GM20000 (cell line): Measurements from ENCODE around the gene DIP2C.
"Not testable (repeated sequence)": the region's sequence is repeated elsewhere in the genome, so short reads cannot be mapped to it uniquely, and the experiment has no call there.

Experiments used
- DNase-seq: peaks from one replicate; pipeline ENCODE4 v3.0.0; 2012; ENCODE audit warnings: low spot score
- TF ChIP-seq, protein P1 (sequence below): IDR thresholded peaks from 2 replicates; pipeline ENCODE4 v1.5.1; 2012; ENCODE audit warnings: mild to moderate bottlenecking, control low read depth; ENCODE audit errors: extremely low read depth, missing control alignments

Gene DIP2C

DNA sequence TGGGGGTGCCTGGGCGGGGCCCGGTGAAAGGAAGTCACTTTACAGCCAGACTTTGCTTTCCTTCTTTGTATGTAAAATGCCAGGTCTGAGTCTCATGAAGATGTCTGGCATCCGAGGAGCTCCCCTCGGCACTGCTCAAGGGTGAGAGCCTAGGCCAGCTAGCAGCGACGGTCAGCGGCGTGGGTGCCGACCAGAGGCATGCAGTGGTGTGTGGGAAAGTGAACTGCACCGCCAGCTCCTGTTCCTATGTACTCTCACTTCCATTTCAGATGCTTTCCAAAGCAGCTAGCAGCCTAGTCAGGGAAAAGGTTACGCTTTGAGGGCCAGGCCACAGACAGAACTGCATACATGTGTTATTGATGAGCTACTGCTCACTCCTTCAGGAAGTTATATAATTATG lies 381.4 kb downstream of the DIP2C start:
- no peak for DNase-seq
- TF ChIP-seq, protein P1, sequence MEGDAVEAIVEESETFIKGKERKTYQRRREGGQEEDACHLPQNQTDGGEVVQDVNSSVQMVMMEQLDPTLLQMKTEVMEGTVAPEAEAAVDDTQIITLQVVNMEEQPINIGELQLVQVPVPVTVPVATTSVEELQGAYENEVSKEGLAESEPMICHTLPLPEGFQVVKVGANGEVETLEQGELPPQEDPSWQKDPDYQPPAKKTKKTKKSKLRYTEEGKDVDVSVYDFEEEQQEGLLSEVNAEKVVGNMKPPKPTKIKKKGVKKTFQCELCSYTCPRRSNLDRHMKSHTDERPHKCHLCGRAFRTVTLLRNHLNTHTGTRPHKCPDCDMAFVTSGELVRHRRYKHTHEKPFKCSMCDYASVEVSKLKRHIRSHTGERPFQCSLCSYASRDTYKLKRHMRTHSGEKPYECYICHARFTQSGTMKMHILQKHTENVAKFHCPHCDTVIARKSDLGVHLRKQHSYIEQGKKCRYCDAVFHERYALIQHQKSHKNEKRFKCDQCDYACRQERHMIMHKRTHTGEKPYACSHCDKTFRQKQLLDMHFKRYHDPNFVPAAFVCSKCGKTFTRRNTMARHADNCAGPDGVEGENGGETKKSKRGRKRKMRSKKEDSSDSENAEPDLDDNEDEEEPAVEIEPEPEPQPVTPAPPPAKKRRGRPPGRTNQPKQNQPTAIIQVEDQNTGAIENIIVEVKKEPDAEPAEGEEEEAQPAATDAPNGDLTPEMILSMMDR, result no peak

DNA sequence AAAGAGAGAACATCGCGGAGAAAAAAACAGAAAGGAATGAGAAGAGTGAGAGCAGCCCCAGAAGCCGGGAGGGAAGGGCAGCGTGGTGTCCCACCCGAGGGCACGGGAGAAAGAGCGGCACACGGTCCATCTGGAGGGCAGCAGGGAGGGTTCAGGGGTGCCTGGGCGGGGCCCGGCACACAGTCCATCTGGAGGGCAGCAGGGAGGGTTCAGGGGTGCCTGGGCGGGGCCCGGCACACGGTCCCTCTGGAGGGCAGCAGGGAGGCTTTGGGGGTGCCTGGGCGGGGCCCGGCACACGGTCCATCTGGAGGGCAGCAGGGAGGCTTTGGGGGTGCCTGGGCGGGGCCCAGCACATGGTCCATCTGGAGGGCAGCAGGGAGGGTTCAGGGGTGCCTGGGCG lies 381.8 kb downstream of the DIP2C start:
- TF ChIP-seq, protein P1, result no peak

DNA sequence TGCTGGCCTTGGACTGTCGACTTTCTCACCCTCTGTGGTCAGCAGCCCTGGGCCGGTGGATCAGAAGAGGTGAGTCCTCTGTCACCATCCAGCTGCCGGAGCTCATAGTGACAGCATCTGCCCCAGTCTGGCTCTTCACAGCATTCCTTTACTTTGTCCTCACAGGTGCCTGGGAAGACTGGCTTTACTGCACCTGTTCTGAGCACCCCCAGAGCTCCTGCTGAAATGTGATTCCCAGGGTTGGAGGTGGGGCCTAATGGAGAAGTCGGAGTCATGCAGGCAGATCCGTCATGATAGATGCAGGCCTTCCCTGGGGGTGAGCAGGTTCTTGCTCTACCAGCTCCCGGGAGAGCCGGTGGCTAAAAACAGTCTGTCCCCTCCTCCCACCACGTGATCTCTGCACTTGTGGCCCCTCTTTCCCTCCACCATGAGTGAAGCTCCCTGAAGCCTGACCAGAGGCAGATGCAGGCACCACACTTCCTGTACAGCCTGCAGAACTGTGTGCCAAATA lies 382.7 kb downstream of the DIP2C start:
- TF ChIP-seq, protein P1, result no peak
- DNase-seq, result no peak

More for the DNA sequence above, 381.8 kb downstream of the DIP2C start:
- no peak for DNase-seq

DNA sequence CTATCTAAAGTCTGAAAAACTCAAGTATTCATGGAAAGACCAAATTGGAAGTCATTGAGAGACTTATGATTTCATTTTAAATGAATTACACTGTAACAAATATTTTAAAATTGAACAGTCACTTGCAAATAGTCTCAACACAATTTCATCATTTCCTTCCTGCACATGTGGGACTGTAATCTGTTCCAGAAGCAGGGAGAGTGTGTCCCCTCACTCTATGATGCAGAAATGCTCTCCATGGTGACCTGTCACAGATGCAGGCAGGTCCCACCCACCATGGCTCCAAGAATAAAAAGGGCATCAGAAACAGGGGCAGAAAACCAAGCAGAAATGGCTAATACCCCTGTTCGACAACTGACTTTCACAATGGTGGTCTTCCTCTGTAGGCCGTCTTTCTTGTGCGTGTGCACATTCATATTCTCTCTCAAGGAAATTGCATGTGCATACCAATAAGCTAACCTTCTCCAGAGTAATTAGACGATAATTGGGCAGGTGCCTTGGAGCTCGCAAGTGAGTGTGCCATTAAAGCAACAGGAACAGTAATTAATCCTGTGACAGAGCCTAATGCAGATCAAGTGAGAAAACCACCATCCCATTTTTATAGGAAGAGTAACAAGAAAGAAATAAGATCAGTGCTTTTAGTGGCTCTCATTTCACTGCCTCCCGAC lies 383.3 kb downstream of the DIP2C start:
- no peak for DNase-seq
- TF ChIP-seq, protein P1, result no peak

DNA sequence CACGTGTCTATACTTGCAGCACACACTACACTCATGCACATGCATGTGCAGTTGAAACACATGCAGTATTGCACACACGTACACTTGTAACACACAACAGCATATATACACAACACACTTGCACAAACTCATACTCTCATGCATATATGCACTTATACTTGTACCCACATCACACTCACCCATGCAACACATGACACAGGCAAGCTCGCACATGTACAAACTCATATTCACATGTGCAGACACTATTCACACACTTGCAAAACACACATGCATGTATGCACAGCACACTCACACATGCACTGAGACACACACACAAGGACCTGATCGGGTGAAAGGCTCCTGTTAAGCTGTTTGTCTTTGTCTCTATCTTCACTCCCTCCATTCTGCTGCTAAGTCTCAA lies 384.4 kb downstream of the DIP2C start:
- DNase-seq, result no peak
- TF ChIP-seq, protein P1, result no peak

DNA sequence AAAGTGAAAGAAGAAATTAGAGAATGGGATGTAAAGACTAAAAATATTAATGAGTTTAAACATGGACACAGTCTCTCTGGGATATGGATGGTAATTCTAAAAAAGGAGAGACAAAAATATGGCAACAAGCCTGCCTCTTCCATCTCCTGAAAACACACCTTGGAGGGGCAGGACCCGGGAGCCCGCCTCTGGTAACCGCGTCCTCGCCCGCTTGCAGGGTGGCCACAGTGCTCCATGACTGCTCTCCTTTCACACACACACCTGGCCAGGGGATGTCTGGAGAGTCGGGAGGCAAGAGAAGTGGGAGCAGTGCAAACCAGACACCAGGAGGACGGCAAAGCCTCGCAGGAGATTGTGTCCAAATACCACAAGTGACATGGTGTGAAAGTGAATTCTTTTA lies 387.9 kb downstream of the DIP2C start:
- no peak for DNase-seq
- TF ChIP-seq, protein P1, result no peak

DNA sequence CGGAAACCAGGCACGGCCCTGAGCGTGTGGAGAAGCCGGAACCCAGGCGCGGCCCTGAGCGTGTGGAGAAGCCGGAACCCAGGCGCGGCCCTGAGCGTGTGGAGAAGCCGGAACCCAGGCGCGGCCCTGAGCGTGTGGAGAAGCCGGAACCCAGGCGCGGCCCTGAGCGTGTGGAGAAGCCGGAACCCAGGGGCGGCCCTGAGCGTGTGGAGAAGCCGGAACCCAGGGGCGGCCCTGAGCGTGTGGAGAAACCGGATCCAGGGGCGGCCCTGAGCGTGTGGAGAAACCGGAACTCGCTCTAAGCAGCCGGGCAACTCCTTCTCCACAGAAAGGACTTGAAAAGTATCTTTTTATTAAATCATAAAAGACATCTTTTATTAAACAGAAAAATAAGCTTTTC lies 388.9 kb downstream of the DIP2C start:
- DNase-seq, result not testable (repeated sequence)

DNA sequence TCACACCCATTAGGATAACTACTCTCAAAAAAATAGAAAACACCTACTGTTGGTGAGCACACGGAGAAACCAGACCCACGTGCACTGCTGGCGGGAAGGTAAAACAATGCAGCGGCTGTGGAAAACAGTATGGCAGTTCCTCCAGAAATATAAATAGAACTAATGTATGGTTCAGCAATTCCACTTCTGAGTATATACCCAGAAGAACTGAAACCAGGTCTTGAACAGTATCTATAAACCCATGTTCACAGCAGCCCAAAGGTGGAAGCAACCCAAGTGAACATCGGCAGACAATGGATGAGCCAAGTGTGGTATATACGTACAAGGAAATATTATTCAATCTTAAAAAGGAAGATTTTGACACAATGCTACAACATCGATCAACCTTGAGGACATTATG lies 389.5 kb downstream of the DIP2C start:
- TF ChIP-seq, protein P1, result no peak
- DNase-seq, result no peak
